HepG2 (cell line): ENCODE results near the gene PLEKHG5. TPM values are rescaled to one million over a fixed set of nuclear protein-coding genes. Genes with fewer than 3 reads are reported as not detected.

ENCODE experiments used
- AKAP8 ChIP-seq: sonication (generic); formaldehyde crosslinking; IDR thresholded peaks from 2 replicates; pipeline ENCODE4 v1.5.1; 2020; ENCODE audit warnings: mild to moderate bottlenecking, missing genetic modification reagents
- ARNT ChIP-seq: fragments of 450-650 bp; IDR thresholded peaks from 2 replicates; pipeline ENCODE4 v1.6.1; 2017
- CCAR2 ChIP-seq: fragments of 200-400 bp; formaldehyde crosslinking; optimal IDR thresholded peaks from 2 replicates; pipeline ENCODE3; 2018; ENCODE audit warnings: low read depth, mild to moderate bottlenecking, low read length, moderate library complexity
- CHD4 ChIP-seq: fragments of 200-600 bp; sonication (generic); IDR thresholded peaks from 2 replicates; pipeline ENCODE4 v1.7.0; 2017; ENCODE audit warnings: mild to moderate bottlenecking, low read length, borderline replicate concordance
- EP300 ChIP-seq, 3 experiments: sonication (generic) in 1 of 3; formaldehyde crosslinking in 1 of 3; IDR thresholded peaks; 2 replicates each; pipeline versions ENCODE4 v1.5.1 to v1.6.1; 2011 to 2020; ENCODE audit warnings: low read depth in 2 of 3, low read length in 2 of 3, borderline replicate concordance in 1 of 3, improper control_type of control experiment in 1 of 3, mild to moderate bottlenecking in 1 of 3, missing genetic modification reagents in 1 of 3, moderate library complexity in 1 of 3
- ETV6 ChIP-seq: sonication (generic); formaldehyde crosslinking; conservative IDR thresholded peaks from 2 replicates; pipeline ENCODE4 v1.4.0; 2020; ENCODE audit warnings: missing genetic modification reagents
- GATAD2A ChIP-seq: IDR thresholded peaks from 2 replicates; pipeline ENCODE4 v1.6.1; 2016
- HMGA1 ChIP-seq: sonication (generic); formaldehyde crosslinking; conservative IDR thresholded peaks from 2 replicates; pipeline ENCODE4 v1.4.0; 2020; ENCODE audit warnings: missing genetic modification reagents
- KDM4B ChIP-seq: sonication (generic); formaldehyde crosslinking; IDR thresholded peaks from 2 replicates; pipeline ENCODE4 v1.4.0; 2020; ENCODE audit warnings: missing genetic modification reagents
- LCORL ChIP-seq, 2 experiments: fragments of 450-650 bp in 1 of 2; sonication (generic) in 1 of 2; formaldehyde crosslinking in 1 of 2; IDR thresholded peaks; 2 replicates each; pipeline versions ENCODE4 v1.5.0 to v1.6.1; 2017 to 2020; ENCODE audit warnings: antibody characterized with exemption in 1 of 2, missing genetic modification reagents in 1 of 2
- MIER3 ChIP-seq: IDR thresholded peaks from 2 replicates; pipeline ENCODE4 v1.6.1; 2016; ENCODE audit warnings: missing compliant biosample characterization, borderline replicate concordance
- MXI1 ChIP-seq: IDR thresholded peaks from 3 replicates; pipeline ENCODE4 v1.6.1; 2012; ENCODE audit warnings: low read depth, low read length, inconsistent platforms, borderline replicate concordance
- PHF8 ChIP-seq: sonication (generic); formaldehyde crosslinking; IDR thresholded peaks from 2 replicates; pipeline ENCODE4 v1.5.0; 2020; ENCODE audit warnings: missing genetic modification reagents
- PITX1 ChIP-seq: sonication (generic); formaldehyde crosslinking; IDR thresholded peaks from 2 replicates; pipeline ENCODE4 v1.5.1; 2020; ENCODE audit warnings: mild to moderate bottlenecking, missing genetic modification reagents
- SMAD9 ChIP-seq: sonication (generic); formaldehyde crosslinking; IDR thresholded peaks from 2 replicates; pipeline ENCODE4 v1.5.1; 2020; ENCODE audit warnings: mild to moderate bottlenecking, missing genetic modification reagents
- SMARCC2 ChIP-seq: fragments of 450-650 bp; IDR thresholded peaks from 2 replicates; pipeline ENCODE4 v1.6.1; 2017; ENCODE audit warnings: antibody characterized with exemption, mild to moderate bottlenecking
- SNAPC2 ChIP-seq: sonication (generic); formaldehyde crosslinking; IDR thresholded peaks from 2 replicates; pipeline ENCODE4 v1.8.1; 2022; ENCODE audit warnings: mild to moderate bottlenecking, missing genetic modification reagents
- STAT6 ChIP-seq: sonication (generic); formaldehyde crosslinking; IDR thresholded peaks from 2 replicates; pipeline ENCODE4 v1.4.0; 2020; ENCODE audit warnings: missing genetic modification reagents, mild to moderate bottlenecking, borderline replicate concordance
- TCF7 ChIP-seq: sonication (generic); IDR thresholded peaks from 2 replicates; pipeline ENCODE4 v1.6.1; 2016; ENCODE audit warnings: antibody characterized with exemption, low read depth
- TEAD3 ChIP-seq: optimal IDR thresholded peaks from 2 replicates; pipeline ENCODE3; 2016; ENCODE audit warnings: borderline replicate concordance
- TFAP4 ChIP-seq: sonication (generic); IDR thresholded peaks from 2 replicates; pipeline ENCODE4 v1.6.1; 2016; ENCODE audit warnings: low read depth, borderline replicate concordance
- ZNF230 ChIP-seq: sonication (generic); formaldehyde crosslinking; IDR thresholded peaks from 2 replicates; pipeline ENCODE4 v1.4.0; 2020; ENCODE audit warnings: mild to moderate bottlenecking, missing genetic modification reagents
- ZNF598 ChIP-seq: sonication (generic); formaldehyde crosslinking; IDR thresholded peaks from 2 replicates; pipeline ENCODE4 v1.5.1; 2020; ENCODE audit warnings: mild to moderate bottlenecking, missing genetic modification reagents, borderline replicate concordance
- ZNF629 ChIP-seq: sonication (generic); formaldehyde crosslinking; conservative IDR thresholded peaks from 2 replicates; pipeline ENCODE4 v1.5.0; 2020; ENCODE audit warnings: missing genetic modification reagents
- polyA plus RNA-seq, 8 experiments: library from polyadenylated mRNA; depleted of rRNA in 3 of 8; stranded (reverse) in 7 of 8; unstranded in 1 of 8; fragments of >200 nt; fragmentation: Illumina TruSeq in 4 of 8; extraction: Trizol in 4 of 8; gene quantifications; 2 replicates each; pipeline versions ENCODE4 v1.2.1 to v1.2.3, GENCODE V29; 2011 to 2016; ENCODE audit warnings: low read depth in 4 of 8, missing spikeins in 1 of 8, mixed read lengths in 1 of 8; ENCODE audit not compliant: insufficient read depth in 1 of 8
- total RNA-seq, 5 experiments: library from RNA; depleted of rRNA; stranded (reverse); fragments of >200 nt; fragmentation: Illumina TruSeq; extraction: Trizol; gene quantifications; 2 replicates each; pipeline ENCODE4 v1.2.3, GENCODE V29; 2016; ENCODE audit warnings: low read depth in 1 of 5
- TF ChIP-seq, protein P1 (sequence below): sonication (generic); formaldehyde crosslinking; IDR thresholded peaks from 2 replicates; pipeline ENCODE4 v1.4.0; 2020; ENCODE audit warnings: missing genetic modification reagents
- TF ChIP-seq, protein P2 (sequence below): sonication (generic); formaldehyde crosslinking; IDR thresholded peaks from 2 replicates; pipeline ENCODE4 v1.4.0; 2020; ENCODE audit warnings: mild to moderate bottlenecking, low read depth, missing genetic modification reagents

PLEKHG5 gene
- total and polyA plus RNA-seq, 2 of the 13 experiments (the other 11 are each of a cell fraction or from before 2014, with no cell fraction given) = 1.9 to 3.5 TPM

DNA sequence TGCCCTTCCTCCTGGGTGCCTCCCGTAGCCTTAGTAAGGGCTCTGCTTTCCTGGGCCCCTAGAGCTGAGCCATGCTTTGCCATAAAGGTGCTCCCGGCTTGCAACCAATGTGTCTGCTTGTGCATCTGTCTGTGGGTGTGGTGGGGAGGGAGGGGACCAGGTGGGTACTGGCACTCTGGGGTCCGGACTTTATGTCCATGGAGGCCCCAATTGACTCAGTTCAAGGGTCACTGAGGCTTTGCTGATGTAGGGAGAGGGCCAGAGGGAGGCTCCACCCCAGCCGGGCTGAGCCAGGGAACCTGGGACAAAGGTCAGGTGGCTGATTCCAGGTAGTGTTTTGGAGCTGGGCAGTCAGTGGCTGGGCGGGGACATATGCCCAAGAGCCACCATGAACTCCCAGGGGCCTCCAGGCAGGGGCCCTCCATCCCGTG is 40.5 kb downstream of the PLEKHG5 start (continued):
- TF ChIP-seq GATAD2A (CRISPR knock-in tag) (peak; percentile 77), ZNF230 (no peak), LCORL (IDR thresholded peaks at IDR 0.05) (0 out of 2 replicates have a peak, but pooled peaks have one; percentile 26), LCORL (CRISPR knock-in tag; IDR thresholded peaks at IDR 0.05) (peak; percentile 98), SMARCC2 (no peak), ETV6 (no peak), ZNF629 (CRISPR knock-in tag) (0 out of 2 replicates have a peak, but pooled peaks have one; percentile 52), TCF7 (0 out of 2 replicates have a peak, but pooled peaks have one; percentile 17), HMGA1 (CRISPR knock-in tag) (no peak), ARNT (no peak), TEAD3 (CRISPR knock-in tag) (peak; percentile 60), SMAD9 (CRISPR knock-in tag) (no peak), CHD4 (peak; percentile 78; the same call in 1 of the 2 replicates), EP300 (IDR thresholded peaks at IDR 0.05; ENCODE audit: low read depth in 2 of 2, low read length in 2 of 2) (peak in 1 of 2 experiments; percentile 26; a peak in 1 of 4 replicates), EP300 (CRISPR knock-in tag; IDR thresholded peaks at IDR 0.05; ENCODE audit: borderline replicate concordance) (no peak), PITX1 (CRISPR knock-in tag) (peak; percentile 79; the same call in 1 of the 2 replicates), KDM4B (CRISPR knock-in tag) (no peak), ZNF598 (CRISPR knock-in tag) (no peak), TFAP4 (peak; percentile 78; the same call in 1 of the 2 replicates), MIER3 (CRISPR knock-in tag) (peak; percentile 55; the same call in 1 of the 2 replicates), STAT6 (no peak), CCAR2 (no peak), SNAPC2 (no peak), PHF8 (CRISPR knock-in tag) (no peak; the same call in 1 of the 2 replicates), MXI1 (peak; percentile 61; the same call in 1 of the 3 replicates), AKAP8 (CRISPR knock-in tag) (peak; percentile 85)
- TF ChIP-seq, protein P1, sequence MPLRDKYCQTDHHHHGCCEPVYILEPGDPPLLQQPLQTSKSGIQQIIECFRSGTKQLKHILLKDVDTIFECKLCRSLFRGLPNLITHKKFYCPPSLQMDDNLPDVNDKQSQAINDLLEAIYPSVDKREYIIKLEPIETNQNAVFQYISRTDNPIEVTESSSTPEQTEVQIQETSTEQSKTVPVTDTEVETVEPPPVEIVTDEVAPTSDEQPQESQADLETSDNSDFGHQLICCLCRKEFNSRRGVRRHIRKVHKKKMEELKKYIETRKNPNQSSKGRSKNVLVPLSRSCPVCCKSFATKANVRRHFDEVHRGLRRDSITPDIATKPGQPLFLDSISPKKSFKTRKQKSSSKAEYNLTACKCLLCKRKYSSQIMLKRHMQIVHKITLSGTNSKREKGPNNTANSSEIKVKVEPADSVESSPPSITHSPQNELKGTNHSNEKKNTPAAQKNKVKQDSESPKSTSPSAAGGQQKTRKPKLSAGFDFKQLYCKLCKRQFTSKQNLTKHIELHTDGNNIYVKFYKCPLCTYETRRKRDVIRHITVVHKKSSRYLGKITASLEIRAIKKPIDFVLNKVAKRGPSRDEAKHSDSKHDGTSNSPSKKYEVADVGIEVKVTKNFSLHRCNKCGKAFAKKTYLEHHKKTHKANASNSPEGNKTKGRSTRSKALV (CRISPR knock-in tag) = no peak
- TF ChIP-seq, protein P2, sequence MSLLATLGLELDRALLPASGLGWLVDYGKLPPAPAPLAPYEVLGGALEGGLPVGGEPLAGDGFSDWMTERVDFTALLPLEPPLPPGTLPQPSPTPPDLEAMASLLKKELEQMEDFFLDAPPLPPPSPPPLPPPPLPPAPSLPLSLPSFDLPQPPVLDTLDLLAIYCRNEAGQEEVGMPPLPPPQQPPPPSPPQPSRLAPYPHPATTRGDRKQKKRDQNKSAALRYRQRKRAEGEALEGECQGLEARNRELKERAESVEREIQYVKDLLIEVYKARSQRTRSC (CRISPR knock-in tag) = no peak
